SK-N-SH (cell line): ENCODE measurements around the gene C20orf141. TPM values are rescaled to one million over a fixed set of nuclear protein-coding genes. Genes with fewer than 3 reads are reported as not detected.
A peak's percentile ranks its signal among the peaks of the same experiment; 100 is the strongest.

Experiments used
- CTCF ChIA-PET: fragments of 300-600, 350-600 bp; formaldehyde crosslinking; extraction: SDS; loops from one replicate; lab custom pipeline; 2021; lab: Yijun Ruan, JAX
- POLR2A ChIA-PET: fragments of 350-600 bp; sonication (Branson Sonifier 250); formaldehyde crosslinking; extraction: SDS; loops from one replicate; lab custom pipeline; 2020; ENCODE audit warnings: antibody characterized with exemption, inconsistent platforms; lab: Yijun Ruan, JAX
- DNase-seq: peaks from one replicate; pipeline ENCODE4 v3.0.0; 2012
- H2AFZ ChIP-seq: fragments of 200-600 bp; sonication (generic); 2 replicates; pipeline ENCODE4 v1.8.1; 2016; ENCODE audit warnings: antibody characterized with exemption, mild to moderate bottlenecking, low read depth
- H3F3A ChIP-seq: fragments of 200-600 bp; sonication (generic); replicated peaks from 2 replicates; pipeline ENCODE3; 2016; ENCODE audit warnings: antibody characterized with exemption, mild to moderate bottlenecking; ENCODE audit not compliant: insufficient read depth
- H3K27ac ChIP-seq, 2 experiments: fragments of 200-500 bp in 1 of 2; fragments of 200-600 bp in 1 of 2; sonication (Bioruptor generic) in 1 of 2; sonication (generic), shearing (Covaris generic) in 1 of 2; 2 replicates each; pipeline versions ENCODE4 v1.5.1 to v1.6.1; 2014 to 2016; ENCODE audit warnings: low read depth in 2 of 2, inconsistent platforms in 1 of 2, low read length in 1 of 2, mild to moderate bottlenecking in 1 of 2, mixed read lengths in 1 of 2
- H3K27me3 ChIP-seq: fragments of 200-600 bp; sonication (generic), shearing (Covaris generic); 2 replicates; pipeline ENCODE4 v1.6.1; 2016; ENCODE audit warnings: mixed run types; ENCODE audit not compliant: insufficient read depth
- H3K36me3 ChIP-seq, 2 experiments: fragments of 200-500 bp in 1 of 2; fragments of 200-600 bp in 1 of 2; sonication (Bioruptor generic) in 1 of 2; sonication (generic) in 1 of 2; replicated peaks in 1 of 2; 2 replicates each; pipeline versions ENCODE3 to v1.5.1; 2014 to 2016; ENCODE audit warnings: low read length in 1 of 2, mild to moderate bottlenecking in 1 of 2; ENCODE audit not compliant: insufficient read depth in 2 of 2, control insufficient read depth in 1 of 2
- H3K4me1 ChIP-seq, 2 experiments: fragments of 200-500 bp in 1 of 2; fragments of 200-600 bp in 1 of 2; sonication (Bioruptor generic) in 1 of 2; sonication (generic), shearing (Covaris generic) in 1 of 2; 2 replicates each; pipeline versions ENCODE4 v1.5.1 to v1.6.1; 2014 to 2016; ENCODE audit warnings: low read depth in 1 of 2, low read length in 1 of 2, mixed run types in 1 of 2; ENCODE audit not compliant: insufficient read depth in 2 of 2, control insufficient read depth in 1 of 2
- H3K4me2 ChIP-seq: fragments of 200-600 bp; sonication (generic), shearing (Covaris generic); 2 replicates; pipeline ENCODE4 v1.6.1; 2017; ENCODE audit warnings: mixed run types
- H3K4me3 ChIP-seq, 2 experiments: fragments of 200-500 bp in 1 of 2; fragments of 200-600 bp in 1 of 2; sonication (Bioruptor generic) in 1 of 2; sonication (generic), shearing (Covaris generic) in 1 of 2; 2 replicates each; pipeline versions ENCODE4 v1.5.1 to v1.8.1; 2014 to 2016; ENCODE audit warnings: low read depth in 2 of 2, inconsistent platforms in 1 of 2, low read length in 1 of 2, mild to moderate bottlenecking in 1 of 2, mixed read lengths in 1 of 2, moderate library complexity in 1 of 2
- H3K79me2 ChIP-seq: fragments of 200-600 bp; sonication (generic); 2 replicates; pipeline ENCODE4 v1.8.1; 2017; ENCODE audit warnings: mild to moderate bottlenecking; ENCODE audit not compliant: insufficient read depth
- H3K9ac ChIP-seq: fragments of 200-600 bp; sonication (generic); 2 replicates; pipeline ENCODE4 v1.6.1; 2017; ENCODE audit warnings: mixed run types
- H3K9me2 ChIP-seq: fragments of 200-600 bp; sonication (generic); 2 replicates; pipeline ENCODE4 v1.6.1; 2017; ENCODE audit warnings: mixed run types
- H3K9me3 ChIP-seq: fragments of 200-600 bp; sonication (generic); 2 replicates; pipeline ENCODE4 v1.6.1; 2017; ENCODE audit warnings: mixed run types, mild to moderate bottlenecking, moderate library complexity
- H4K20me1 ChIP-seq: fragments of 200-600 bp; sonication (generic); 2 replicates; pipeline ENCODE4 v1.6.1; 2017; ENCODE audit warnings: mild to moderate bottlenecking, mixed run types; ENCODE audit not compliant: insufficient read depth
- EP300 ChIP-seq, 2 experiments: IDR thresholded peaks; 2 replicates each; pipeline versions ENCODE4 v1.4.0 to v1.6.1; 2012; ENCODE audit warnings: borderline replicate concordance in 1 of 2, low read depth in 1 of 2, low read length in 1 of 2
- FOSL2 ChIP-seq: IDR thresholded peaks from 2 replicates; pipeline ENCODE4 v1.4.0; 2012; ENCODE audit warnings: low read depth, mild to moderate bottlenecking, moderate library complexity, borderline replicate concordance
- GABPA ChIP-seq: IDR thresholded peaks from 2 replicates; pipeline ENCODE4 v1.4.0; 2012; ENCODE audit warnings: low read depth, mild to moderate bottlenecking
- GATA2 ChIP-seq: sonication (generic); formaldehyde crosslinking; IDR thresholded peaks from 2 replicates; pipeline ENCODE4 v1.5.0; 2020; ENCODE audit warnings: mild to moderate bottlenecking, missing genetic modification reagents
- MEF2A ChIP-seq: IDR thresholded peaks from 2 replicates; pipeline ENCODE4 v1.4.0; 2012; ENCODE audit warnings: low read depth, borderline replicate concordance
- POLR2AphosphoS5 ChIP-seq: IDR thresholded peaks from 2 replicates; pipeline ENCODE4 v1.6.1; 2012; ENCODE audit warnings: low read depth, low read length
- RCOR1 ChIP-seq: fragments of 150-350 bp; IDR thresholded peaks from 2 replicates; pipeline ENCODE4 v1.6.1; 2017; ENCODE audit warnings: antibody characterized with exemption, low read length
- RFX5 ChIP-seq: IDR thresholded peaks from 2 replicates; pipeline ENCODE4 v1.6.1; 2012; ENCODE audit warnings: mild to moderate bottlenecking, improper control_type of control experiment, low read length
- RXRA ChIP-seq: IDR thresholded peaks from 2 replicates; pipeline ENCODE4 v1.4.0; 2012; ENCODE audit warnings: low read depth, mild to moderate bottlenecking, borderline replicate concordance
- SIN3A ChIP-seq: IDR thresholded peaks from 2 replicates; pipeline ENCODE4 v1.6.1; 2012; ENCODE audit warnings: low read depth, mild to moderate bottlenecking, low read length, moderate library complexity, borderline replicate concordance
- SMC3 ChIP-seq: IDR thresholded peaks from 2 replicates; pipeline ENCODE4 v1.6.1; 2012; ENCODE audit warnings: low read depth, low read length, improper control_type of control experiment
- TEAD4 ChIP-seq: IDR thresholded peaks from 2 replicates; pipeline ENCODE4 v1.4.0; 2012; ENCODE audit warnings: mild to moderate bottlenecking, borderline replicate concordance; ENCODE audit not compliant: insufficient read depth
- YY1 ChIP-seq: IDR thresholded peaks from 2 replicates; pipeline ENCODE4 v1.4.0; 2012; ENCODE audit warnings: low read depth, mild to moderate bottlenecking
- WGBS: methylation state at CpG from one replicate; pipeline ENCODE4 v1.1.6; 2017; ENCODE audit warnings: low lambda C conversion rate; 5-methylcytosine and 5-hydroxymethylcytosine counted together
- polyA plus RNA-seq, 3 experiments: library from polyadenylated mRNA; depleted of rRNA; stranded (reverse); fragments of >200 nt; gene quantifications; 2 replicates each; pipeline ENCODE4 v1.2.3, GENCODE V29; 2012
- TF ChIP-seq, protein P1 (sequence below): IDR thresholded peaks from 2 replicates; pipeline ENCODE4 v1.6.1; 2012; ENCODE audit warnings: mild to moderate bottlenecking, low read depth, low read length, moderate library complexity
- TF ChIP-seq, protein P2 (sequence below): fragments of 150-350 bp; IDR thresholded peaks from 2 replicates; pipeline ENCODE4 v1.6.1; 2017; ENCODE audit warnings: antibody characterized with exemption, low read length, low read depth, borderline replicate concordance
- TF ChIP-seq, protein P3 (sequence below): IDR thresholded peaks from 2 replicates; pipeline ENCODE4 v1.4.0; 2012; ENCODE audit warnings: low read depth

The C20orf141 gene
- polyA plus RNA-seq, 1 of the 3 experiments (the other 2 are of a cell fraction), result 1.2 TPM

DNA sequence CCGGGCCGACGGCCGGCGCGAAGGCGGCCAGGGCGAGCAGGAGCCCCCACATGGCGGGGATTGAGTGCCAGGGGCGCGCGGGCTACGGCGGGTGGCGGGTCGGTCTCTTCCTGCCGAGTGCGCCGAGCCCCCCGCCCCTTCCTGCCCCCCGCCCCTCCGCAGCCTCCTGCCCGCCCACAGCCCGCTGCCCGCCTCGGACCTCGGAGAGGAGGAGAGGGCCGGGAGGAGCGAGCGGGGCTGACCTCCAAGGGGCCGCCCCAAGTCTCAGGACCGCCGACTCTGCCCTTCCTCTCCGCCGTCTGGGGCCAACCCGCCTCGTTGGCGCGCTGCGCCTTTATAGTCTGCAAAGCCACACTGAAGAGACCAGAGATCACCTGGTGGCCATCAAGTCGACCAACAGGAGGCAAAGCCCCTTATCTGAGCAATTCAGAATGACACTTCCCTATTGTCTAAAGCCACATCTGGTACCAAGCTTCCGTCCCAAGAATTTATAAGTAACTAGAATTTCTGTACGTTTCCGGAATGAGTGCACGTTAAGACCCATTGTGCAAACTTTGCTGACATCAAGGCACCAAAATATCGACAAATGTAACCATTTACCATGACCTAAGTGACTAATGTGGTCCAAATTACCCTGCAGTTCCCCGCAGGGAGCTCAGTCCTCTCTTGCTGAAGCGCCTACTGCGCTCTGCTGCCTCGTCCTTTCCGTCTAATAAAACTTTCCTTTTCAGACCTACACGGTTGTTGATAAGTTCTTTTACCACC, 14.1 kb upstream of the C20orf141 start, which contains the start of gene CPXM1:
CPXM1 (minus strand) TSS at position 107 of the 765 bp plus-strand sequence; CDS start at position 52, 55 bp downstream.
- DNase-seq, result peak; percentile 98
- H3K4me3 ChIP-seq, result peak within 1 kb of the TSS; percentile 53 to 60
- TF ChIP-seq RCOR1 (0 out of 2 replicates have a peak, but pooled peaks have one; percentile 7), RFX5 (no peak), SMC3 (0 out of 2 replicates have a peak, but pooled peaks have one; percentile 9)
- TF ChIP-seq, all 33 proteins: peak for 2
- no peaks in the 10 kb centered on the region for H4K20me1 ChIP-seq
- ChIA-PET CTCF (interaction anchor here (0.9 to 1.5 kb wide), 5 partner anchors 14 to 71 kb away, joined by 3 to 4 read pairs (median 3); partner anchors contain the start of gene C20orf141), POLR2A (interaction anchor here (0.8 to 2.9 kb wide), 9 partner anchors 9 to 238 kb away, joined by 3 to 11 read pairs (median 4); partner anchors contain the start of genes C20orf141 and NOP56)
- no peaks in the 10 kb centered on the region for H3K9me3 ChIP-seq
- peaks cover 0 to 14% of the 10 kb centered on the region in 2 experiments; a peak in 1 of 4 replicates for H3K4me1 ChIP-seq
- peak within 1 kb of the TSS; percentile 87; the same call in 1 of the 2 replicates for H2AFZ ChIP-seq
- H3K27ac ChIP-seq, result peak within 1 kb of the TSS in 1 of 2 experiments; percentile 83; a peak in 2 of 4 replicates
- H3F3A ChIP-seq, result no peaks in the 10 kb centered on the region
- H3K4me2 ChIP-seq, result peak within 1 kb of the TSS; percentile 78
- no peaks in the 10 kb centered on the region for H3K9me2 ChIP-seq
- no peaks in the 10 kb centered on the region for H3K79me2 ChIP-seq
- H3K36me3 ChIP-seq, result peaks cover 0 to 15% of the 10 kb centered on the region in 2 experiments
- WGBS, result 30% methylated on average over 23 of the region's 52 CpGs
- peak within 1 kb of the TSS; percentile 28 for H3K9ac ChIP-seq
- no peaks in the 10 kb centered on the region for H3K27me3 ChIP-seq

DNA sequence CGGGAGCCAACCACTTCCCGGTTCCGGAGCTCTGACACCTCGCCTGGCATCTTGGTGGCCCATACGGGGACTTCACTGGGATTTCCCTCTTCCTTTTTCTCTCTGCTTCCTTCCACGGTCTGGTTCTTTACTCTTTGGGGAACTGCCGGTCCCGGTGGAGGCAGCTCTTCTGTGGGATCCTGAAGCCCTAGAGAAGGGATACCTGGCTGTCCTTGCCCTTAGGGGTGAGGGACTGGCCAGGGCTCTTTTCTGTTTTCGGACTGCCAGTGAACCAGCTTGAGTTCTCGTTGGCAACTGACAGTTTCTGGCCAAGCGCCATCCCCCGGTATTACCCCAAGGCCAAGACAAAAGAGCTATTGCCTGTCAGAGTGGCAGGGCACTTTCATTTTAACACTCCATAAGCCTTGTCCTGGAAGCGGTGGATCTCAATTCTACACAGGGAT, 13.5 kb upstream of the C20orf141 start:
- Histone ChIP-seq H3K27me3 (no peaks in the 10 kb centered on the region), H3K36me3 (peaks cover 0 to 9% of the 10 kb centered on the region in 2 experiments), H3K9me2 (no peaks in the 10 kb centered on the region), H3K9me3 (no peaks in the 10 kb centered on the region), H4K20me1 (no peaks in the 10 kb centered on the region), H3K4me1 (peaks cover 0 to 14% of the 10 kb centered on the region in 2 experiments; a peak in 1 of 4 replicates), H3K9ac (no peak overlapping the region)
- no peak for DNase-seq
- TF ChIP-seq TEAD4 (no peak), RFX5 (no peak), RXRA (no peak), RCOR1 (no peak), YY1 (no peak), EP300 (IDR thresholded peaks at IDR 0.05; ENCODE audit: borderline replicate concordance in 1 of 2, low read depth in 1 of 2, low read length in 1 of 2) (no peak), GABPA (no peak), POLR2AphosphoS5 (no peak), GATA2 (no peak), SIN3A (no peak), MEF2A (no peak), FOSL2 (no peak)
- TF ChIP-seq, protein P1, sequence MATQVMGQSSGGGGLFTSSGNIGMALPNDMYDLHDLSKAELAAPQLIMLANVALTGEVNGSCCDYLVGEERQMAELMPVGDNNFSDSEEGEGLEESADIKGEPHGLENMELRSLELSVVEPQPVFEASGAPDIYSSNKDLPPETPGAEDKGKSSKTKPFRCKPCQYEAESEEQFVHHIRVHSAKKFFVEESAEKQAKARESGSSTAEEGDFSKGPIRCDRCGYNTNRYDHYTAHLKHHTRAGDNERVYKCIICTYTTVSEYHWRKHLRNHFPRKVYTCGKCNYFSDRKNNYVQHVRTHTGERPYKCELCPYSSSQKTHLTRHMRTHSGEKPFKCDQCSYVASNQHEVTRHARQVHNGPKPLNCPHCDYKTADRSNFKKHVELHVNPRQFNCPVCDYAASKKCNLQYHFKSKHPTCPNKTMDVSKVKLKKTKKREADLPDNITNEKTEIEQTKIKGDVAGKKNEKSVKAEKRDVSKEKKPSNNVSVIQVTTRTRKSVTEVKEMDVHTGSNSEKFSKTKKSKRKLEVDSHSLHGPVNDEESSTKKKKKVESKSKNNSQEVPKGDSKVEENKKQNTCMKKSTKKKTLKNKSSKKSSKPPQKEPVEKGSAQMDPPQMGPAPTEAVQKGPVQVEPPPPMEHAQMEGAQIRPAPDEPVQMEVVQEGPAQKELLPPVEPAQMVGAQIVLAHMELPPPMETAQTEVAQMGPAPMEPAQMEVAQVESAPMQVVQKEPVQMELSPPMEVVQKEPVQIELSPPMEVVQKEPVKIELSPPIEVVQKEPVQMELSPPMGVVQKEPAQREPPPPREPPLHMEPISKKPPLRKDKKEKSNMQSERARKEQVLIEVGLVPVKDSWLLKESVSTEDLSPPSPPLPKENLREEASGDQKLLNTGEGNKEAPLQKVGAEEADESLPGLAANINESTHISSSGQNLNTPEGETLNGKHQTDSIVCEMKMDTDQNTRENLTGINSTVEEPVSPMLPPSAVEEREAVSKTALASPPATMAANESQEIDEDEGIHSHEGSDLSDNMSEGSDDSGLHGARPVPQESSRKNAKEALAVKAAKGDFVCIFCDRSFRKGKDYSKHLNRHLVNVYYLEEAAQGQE, result no peak
- TF ChIP-seq, protein P2, sequence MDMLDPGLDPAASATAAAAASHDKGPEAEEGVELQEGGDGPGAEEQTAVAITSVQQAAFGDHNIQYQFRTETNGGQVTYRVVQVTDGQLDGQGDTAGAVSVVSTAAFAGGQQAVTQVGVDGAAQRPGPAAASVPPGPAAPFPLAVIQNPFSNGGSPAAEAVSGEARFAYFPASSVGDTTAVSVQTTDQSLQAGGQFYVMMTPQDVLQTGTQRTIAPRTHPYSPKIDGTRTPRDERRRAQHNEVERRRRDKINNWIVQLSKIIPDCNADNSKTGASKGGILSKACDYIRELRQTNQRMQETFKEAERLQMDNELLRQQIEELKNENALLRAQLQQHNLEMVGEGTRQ, result no peak
- TF ChIP-seq, protein P3, sequence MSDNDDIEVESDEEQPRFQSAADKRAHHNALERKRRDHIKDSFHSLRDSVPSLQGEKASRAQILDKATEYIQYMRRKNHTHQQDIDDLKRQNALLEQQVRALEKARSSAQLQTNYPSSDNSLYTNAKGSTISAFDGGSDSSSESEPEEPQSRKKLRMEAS, result no peak
- TF ChIP-seq, all 33 proteins: peak for 0
- Histone ChIP-seq H2AFZ (peak overlapping the region; percentile 87; the same call in 1 of the 2 replicates), H3K27ac (peak overlapping the region in 1 of 2 experiments; percentile 83; a peak in 2 of 4 replicates), H3K4me2 (peak overlapping the region; percentile 78; the same call in 1 of the 2 replicates), H3K79me2 (no peaks in the 10 kb centered on the region), H3K4me3 (peak overlapping the region in 1 of 2 experiments; percentile 60; a peak in 2 of 4 replicates), H3F3A (no peaks in the 10 kb centered on the region)
- ChIA-PET POLR2A (interaction anchor here (2.0 kb wide), 1 partner anchor 149 kb away, joined by 11 read pairs; the partner anchor contains the start of gene NOP56), CTCF (interaction anchor here (0.9 to 1.5 kb wide), 5 partner anchors 13 to 71 kb away, joined by 3 to 4 read pairs (median 3); partner anchors contain the start of gene C20orf141)
- 80% methylated on average over 10 of the region's 13 CpGs for WGBS
